GM21723 (cell line): ENCODE measurements around the gene GCSAM.
A peak's percentile ranks its signal among the peaks of the same experiment; 100 is the strongest.

ENCODE experiments used
- ATAC-seq: cut with Tn5 transposase; IDR thresholded peaks from one replicate; pipeline ENCODE4 v1.9.1; 2021; ENCODE audit warnings: mild to moderate bottlenecking, moderate library complexity; ENCODE audit not compliant: unreplicated experiment

GCSAM gene

GRCh38 chr3:112129925-112130637, 3.0 kb downstream of the GCSAM start:
- ATAC-seq, result no peak

GRCh38 chr3:112128843-112129727, 4.0 kb downstream of the GCSAM start:
- ATAC-seq, result peak; percentile 50

GRCh38 chr3:112127522-112128494, 5.2 kb downstream of the GCSAM start:
- ATAC-seq, result no peak

- no peak for ATAC-seq
Measured at GRCh38 chr3:112126511-112126911, 6.5 kb downstream of the GCSAM start.

GRCh38 chr3:112124907-112125607, 8.0 kb downstream of the GCSAM start:
- no peak for ATAC-seq

GRCh38 chr3:112123548-112123947, 9.5 kb downstream of the GCSAM start:
- peak; percentile 39 for ATAC-seq

GRCh38 chr3:112122870-112123269, 10.2 kb downstream of the GCSAM start:
- no peak for ATAC-seq

- no peak for ATAC-seq
Measured at GRCh38 chr3:112121577-112122547, 11.2 kb downstream of the GCSAM start.

GRCh38 chr3:112119962-112120836, 12.8 kb downstream of the GCSAM start:
- ATAC-seq, result peak; percentile 31

- ATAC-seq, result peak; percentile 11
Measured at GRCh38 chr3:112117841-112118571, 15.0 kb downstream of the GCSAM start.

- no peak for ATAC-seq
Measured at GRCh38 chr3:112117415-112117814, 15.6 kb downstream of the GCSAM start.

- ATAC-seq, result no peak
Measured at GRCh38 chr3:112116748-112117186, 16.3 kb downstream of the GCSAM start.

- ATAC-seq, result peak; percentile 15
Measured at GRCh38 chr3:112115806-112116383, 17.2 kb downstream of the GCSAM start.

- ATAC-seq, result peak; percentile 42
Measured at GRCh38 chr3:112115161-112115739, 17.8 kb downstream of the GCSAM start.

- ATAC-seq, result peak; percentile 31
Measured at GRCh38 chr3:112114576-112115160, 18.4 kb downstream of the GCSAM start.

- peak; percentile 42 for ATAC-seq
Measured at GRCh38 chr3:112111785-112112402, 21.2 kb downstream of the GCSAM start.
